GM23248 (cell line): ENCODE results near the gene REEP5.

Experiments used
- EZH2 ChIP-seq: fragments of 200-600 bp; sonication (generic); IDR thresholded peaks from 2 replicates; pipeline ENCODE4 v1.6.1; 2018; ENCODE audit warnings: antibody characterized with exemption, mild to moderate bottlenecking; ENCODE audit not compliant: insufficient read depth, poor library complexity, severe bottlenecking
- EZH2phosphoT487 ChIP-seq: fragments of 200-600 bp; sonication (generic); IDR thresholded peaks from 2 replicates; pipeline ENCODE4 v1.6.1; 2018; ENCODE audit warnings: antibody characterized with exemption, moderate library complexity, mild to moderate bottlenecking, low read depth; ENCODE audit not compliant: insufficient read depth

GRCh38 chr5:112960863-112961504 lies 39.0 kb upstream of the REEP5 start:
- TF ChIP-seq EZH2phosphoT487, result no peak
- no peak for TF ChIP-seq EZH2
